ENCODE data around the gene POLR3H. TPM values are rescaled to one million over a fixed set of nuclear protein-coding genes. Genes with fewer than 3 reads are reported as not detected.

Gene POLR3H
- total RNA-seq, 1 donor from 2014 or later = 46.6 TPM

DNA sequence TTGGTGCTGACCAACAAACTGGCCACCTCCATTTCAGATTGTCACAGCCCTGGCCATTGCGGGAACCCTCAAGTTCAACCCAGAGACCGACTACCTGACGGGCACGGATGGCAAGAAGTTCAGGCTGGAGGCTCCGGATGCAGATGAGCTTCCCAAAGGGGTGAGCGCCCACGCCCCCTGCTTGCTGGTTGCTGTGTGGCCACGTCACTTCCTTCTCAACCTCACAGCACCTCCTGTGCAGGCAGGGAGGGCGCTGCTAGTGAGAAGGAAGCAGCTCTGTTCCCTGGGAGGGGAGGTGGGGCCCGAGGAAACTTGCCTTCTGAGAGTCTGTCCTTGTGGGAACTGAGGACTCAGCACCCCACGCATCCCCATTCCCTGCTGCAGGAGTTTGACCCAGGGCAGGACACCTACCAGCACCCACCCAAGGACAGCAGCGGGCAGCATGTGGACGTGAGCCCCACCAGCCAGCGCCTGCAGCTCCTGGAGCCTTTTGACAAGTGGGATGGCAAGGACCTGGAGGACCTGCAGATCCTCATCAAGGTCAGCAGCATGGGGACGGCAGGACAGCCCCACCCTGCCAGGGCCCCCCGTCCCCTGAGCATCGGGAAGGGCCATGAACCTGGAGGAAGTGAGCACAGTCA, 19.3 kb downstream of the POLR3H start:
- DNase-seq (ENCODE audit: extremely low spot score, unreplicated experiment) = no peak
- Mint-ChIP-seq H3K4me1 (ENCODE audit: unreplicated experiment) (no peaks in the 10 kb centered on the region), H3K27me3 (no peaks in the 10 kb centered on the region), H3K36me3 (peaks cover 10% of the 10 kb centered on the region), H3K4me3 (no peak overlapping the region), H3K9me3 (no peaks in the 10 kb centered on the region), H3K27ac (peak overlapping the region; percentile 70)
- TF ChIP-seq, protein P1, sequence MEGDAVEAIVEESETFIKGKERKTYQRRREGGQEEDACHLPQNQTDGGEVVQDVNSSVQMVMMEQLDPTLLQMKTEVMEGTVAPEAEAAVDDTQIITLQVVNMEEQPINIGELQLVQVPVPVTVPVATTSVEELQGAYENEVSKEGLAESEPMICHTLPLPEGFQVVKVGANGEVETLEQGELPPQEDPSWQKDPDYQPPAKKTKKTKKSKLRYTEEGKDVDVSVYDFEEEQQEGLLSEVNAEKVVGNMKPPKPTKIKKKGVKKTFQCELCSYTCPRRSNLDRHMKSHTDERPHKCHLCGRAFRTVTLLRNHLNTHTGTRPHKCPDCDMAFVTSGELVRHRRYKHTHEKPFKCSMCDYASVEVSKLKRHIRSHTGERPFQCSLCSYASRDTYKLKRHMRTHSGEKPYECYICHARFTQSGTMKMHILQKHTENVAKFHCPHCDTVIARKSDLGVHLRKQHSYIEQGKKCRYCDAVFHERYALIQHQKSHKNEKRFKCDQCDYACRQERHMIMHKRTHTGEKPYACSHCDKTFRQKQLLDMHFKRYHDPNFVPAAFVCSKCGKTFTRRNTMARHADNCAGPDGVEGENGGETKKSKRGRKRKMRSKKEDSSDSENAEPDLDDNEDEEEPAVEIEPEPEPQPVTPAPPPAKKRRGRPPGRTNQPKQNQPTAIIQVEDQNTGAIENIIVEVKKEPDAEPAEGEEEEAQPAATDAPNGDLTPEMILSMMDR (conservative IDR thresholded peaks at IDR 0.05) = no peak

- H3K4me3 Mint-ChIP-seq = no peak overlapping the region
- TF ChIP-seq, protein P1 (conservative IDR thresholded peaks at IDR 0.05) = no peak
- no peaks in the 10 kb centered on the region for H3K27me3 Mint-ChIP-seq
- no peak for DNase-seq (ENCODE audit: extremely low spot score, unreplicated experiment)
- no peaks in the 10 kb centered on the region for H3K4me1 Mint-ChIP-seq (ENCODE audit: unreplicated experiment)
- H3K36me3 Mint-ChIP-seq = peaks cover 10% of the 10 kb centered on the region
- no peaks in the 10 kb centered on the region for H3K9me3 Mint-ChIP-seq
- H3K27ac Mint-ChIP-seq = peak overlapping the region; percentile 63
Measured at GRCh38 chr22:41524251-41524661, 20.0 kb downstream of the POLR3H start.

GRCh38 chr22:41523464-41524221, 20.6 kb downstream of the POLR3H start:
- no peaks in the 10 kb centered on the region for H3K4me1 Mint-ChIP-seq (ENCODE audit: unreplicated experiment)
- H3K36me3 Mint-ChIP-seq = peaks cover 6% of the 10 kb centered on the region
- H3K27me3 Mint-ChIP-seq = no peaks in the 10 kb centered on the region
- H3K27ac Mint-ChIP-seq = peak overlapping the region; percentile 63
- TF ChIP-seq, protein P1 (conservative IDR thresholded peaks at IDR 0.05) = no peak
- no peak for DNase-seq (ENCODE audit: extremely low spot score, unreplicated experiment)
- H3K9me3 Mint-ChIP-seq = no peaks in the 10 kb centered on the region
- no peak overlapping the region for H3K4me3 Mint-ChIP-seq

GRCh38 chr22:41522813-41523212, 21.5 kb downstream of the POLR3H start:
- Mint-ChIP-seq H3K36me3 (peaks cover 5% of the 10 kb centered on the region), H3K4me3 (no peak overlapping the region), H3K27ac (peak overlapping the region; percentile 31), H3K27me3 (no peaks in the 10 kb centered on the region), H3K9me3 (no peaks in the 10 kb centered on the region), H3K4me1 (ENCODE audit: unreplicated experiment) (no peaks in the 10 kb centered on the region)
- TF ChIP-seq, protein P1 (conservative IDR thresholded peaks at IDR 0.05) = no peak
- DNase-seq (ENCODE audit: extremely low spot score, unreplicated experiment) = no peak

GRCh38 chr22:41521126-41521525, 23.1 kb downstream of the POLR3H start:
- DNase-seq (ENCODE audit: extremely low spot score, unreplicated experiment) = no peak
- Mint-ChIP-seq H3K36me3 (peaks cover 5% of the 10 kb centered on the region), H3K4me3 (no peak overlapping the region), H3K27ac (no peak overlapping the region), H3K9me3 (no peaks in the 10 kb centered on the region), H3K4me1 (ENCODE audit: unreplicated experiment) (no peaks in the 10 kb centered on the region), H3K27me3 (no peaks in the 10 kb centered on the region)
- TF ChIP-seq, protein P1 (conservative IDR thresholded peaks at IDR 0.05) = no peak
